Measurements from ENCODE around the gene BLOC1S4.

DNA sequence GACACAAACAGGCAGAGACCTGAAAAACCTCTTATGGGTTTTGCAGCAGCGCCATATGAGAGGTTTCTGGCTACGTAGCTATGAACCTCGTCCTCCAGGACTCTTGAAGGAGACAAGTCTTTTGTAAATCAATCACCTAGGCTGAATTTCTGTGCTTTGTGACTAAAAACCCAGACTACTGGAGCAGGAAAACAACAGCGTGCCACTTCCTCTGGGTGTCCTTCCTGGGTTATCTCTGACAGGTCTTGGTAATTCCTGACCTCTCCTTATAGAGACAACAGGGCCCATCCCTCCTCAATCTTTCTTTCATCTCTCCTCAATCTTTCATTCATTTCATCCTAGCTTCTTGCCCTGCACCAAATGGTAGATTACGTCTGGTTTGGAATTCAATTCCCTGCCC is 16.6 kb upstream of the BLOC1S4 start:
- TF ChIP-seq ZNF114 (CRISPR knock-in tag; IDR thresholded peaks at IDR 0.05) (no peak), EZH2 (IDR thresholded peaks at IDR 0.05; ENCODE audit: low read depth, unreplicated experiment) (no peak)
- TF ChIP-seq, protein P1, sequence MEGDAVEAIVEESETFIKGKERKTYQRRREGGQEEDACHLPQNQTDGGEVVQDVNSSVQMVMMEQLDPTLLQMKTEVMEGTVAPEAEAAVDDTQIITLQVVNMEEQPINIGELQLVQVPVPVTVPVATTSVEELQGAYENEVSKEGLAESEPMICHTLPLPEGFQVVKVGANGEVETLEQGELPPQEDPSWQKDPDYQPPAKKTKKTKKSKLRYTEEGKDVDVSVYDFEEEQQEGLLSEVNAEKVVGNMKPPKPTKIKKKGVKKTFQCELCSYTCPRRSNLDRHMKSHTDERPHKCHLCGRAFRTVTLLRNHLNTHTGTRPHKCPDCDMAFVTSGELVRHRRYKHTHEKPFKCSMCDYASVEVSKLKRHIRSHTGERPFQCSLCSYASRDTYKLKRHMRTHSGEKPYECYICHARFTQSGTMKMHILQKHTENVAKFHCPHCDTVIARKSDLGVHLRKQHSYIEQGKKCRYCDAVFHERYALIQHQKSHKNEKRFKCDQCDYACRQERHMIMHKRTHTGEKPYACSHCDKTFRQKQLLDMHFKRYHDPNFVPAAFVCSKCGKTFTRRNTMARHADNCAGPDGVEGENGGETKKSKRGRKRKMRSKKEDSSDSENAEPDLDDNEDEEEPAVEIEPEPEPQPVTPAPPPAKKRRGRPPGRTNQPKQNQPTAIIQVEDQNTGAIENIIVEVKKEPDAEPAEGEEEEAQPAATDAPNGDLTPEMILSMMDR (conservative IDR thresholded peaks at IDR 0.05; ENCODE audit: low read depth in 2 of 2), result no peak
- TF ChIP-seq, protein P2, sequence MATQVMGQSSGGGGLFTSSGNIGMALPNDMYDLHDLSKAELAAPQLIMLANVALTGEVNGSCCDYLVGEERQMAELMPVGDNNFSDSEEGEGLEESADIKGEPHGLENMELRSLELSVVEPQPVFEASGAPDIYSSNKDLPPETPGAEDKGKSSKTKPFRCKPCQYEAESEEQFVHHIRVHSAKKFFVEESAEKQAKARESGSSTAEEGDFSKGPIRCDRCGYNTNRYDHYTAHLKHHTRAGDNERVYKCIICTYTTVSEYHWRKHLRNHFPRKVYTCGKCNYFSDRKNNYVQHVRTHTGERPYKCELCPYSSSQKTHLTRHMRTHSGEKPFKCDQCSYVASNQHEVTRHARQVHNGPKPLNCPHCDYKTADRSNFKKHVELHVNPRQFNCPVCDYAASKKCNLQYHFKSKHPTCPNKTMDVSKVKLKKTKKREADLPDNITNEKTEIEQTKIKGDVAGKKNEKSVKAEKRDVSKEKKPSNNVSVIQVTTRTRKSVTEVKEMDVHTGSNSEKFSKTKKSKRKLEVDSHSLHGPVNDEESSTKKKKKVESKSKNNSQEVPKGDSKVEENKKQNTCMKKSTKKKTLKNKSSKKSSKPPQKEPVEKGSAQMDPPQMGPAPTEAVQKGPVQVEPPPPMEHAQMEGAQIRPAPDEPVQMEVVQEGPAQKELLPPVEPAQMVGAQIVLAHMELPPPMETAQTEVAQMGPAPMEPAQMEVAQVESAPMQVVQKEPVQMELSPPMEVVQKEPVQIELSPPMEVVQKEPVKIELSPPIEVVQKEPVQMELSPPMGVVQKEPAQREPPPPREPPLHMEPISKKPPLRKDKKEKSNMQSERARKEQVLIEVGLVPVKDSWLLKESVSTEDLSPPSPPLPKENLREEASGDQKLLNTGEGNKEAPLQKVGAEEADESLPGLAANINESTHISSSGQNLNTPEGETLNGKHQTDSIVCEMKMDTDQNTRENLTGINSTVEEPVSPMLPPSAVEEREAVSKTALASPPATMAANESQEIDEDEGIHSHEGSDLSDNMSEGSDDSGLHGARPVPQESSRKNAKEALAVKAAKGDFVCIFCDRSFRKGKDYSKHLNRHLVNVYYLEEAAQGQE (IDR thresholded peaks at IDR 0.05; ENCODE audit: unreplicated experiment), result no peak
- TF ChIP-seq, protein P3, sequence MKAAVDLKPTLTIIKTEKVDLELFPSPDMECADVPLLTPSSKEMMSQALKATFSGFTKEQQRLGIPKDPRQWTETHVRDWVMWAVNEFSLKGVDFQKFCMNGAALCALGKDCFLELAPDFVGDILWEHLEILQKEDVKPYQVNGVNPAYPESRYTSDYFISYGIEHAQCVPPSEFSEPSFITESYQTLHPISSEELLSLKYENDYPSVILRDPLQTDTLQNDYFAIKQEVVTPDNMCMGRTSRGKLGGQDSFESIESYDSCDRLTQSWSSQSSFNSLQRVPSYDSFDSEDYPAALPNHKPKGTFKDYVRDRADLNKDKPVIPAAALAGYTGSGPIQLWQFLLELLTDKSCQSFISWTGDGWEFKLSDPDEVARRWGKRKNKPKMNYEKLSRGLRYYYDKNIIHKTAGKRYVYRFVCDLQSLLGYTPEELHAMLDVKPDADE (IDR thresholded peaks at IDR 0.05), result no peak

All from GM23338 (cell line).